Neural crest cell (in vitro differentiated cells): ENCODE data around the gene CMTR1. TPM values are rescaled to one million over a fixed set of nuclear protein-coding genes. Genes with fewer than 3 reads are reported as not detected.
A peak's percentile ranks its signal among the peaks of the same experiment; 100 is the strongest.

ENCODE experiments used
- DNase-seq: peaks from one replicate; pipeline ENCODE4 v3.0.0; 2021; ENCODE audit warnings: low read depth, mixed read lengths, low spot score
- H3K27ac Mint-ChIP-seq: one replicate; pipeline ENCODE4 v1.8.0; 2021; ENCODE audit warnings: mild to moderate bottlenecking, mixed read lengths; ENCODE audit not compliant: unreplicated experiment
- H3K27me3 Mint-ChIP-seq: 2 replicates; pipeline ENCODE4 v1.8.0; 2021; ENCODE audit warnings: low read depth, mild to moderate bottlenecking, mixed read lengths
- H3K36me3 Mint-ChIP-seq: 2 replicates; pipeline ENCODE4 v1.8.0; 2021; ENCODE audit warnings: low read depth, mild to moderate bottlenecking, mixed read lengths
- H3K4me1 Mint-ChIP-seq: 2 replicates; pipeline ENCODE4 v1.8.0; 2021; ENCODE audit warnings: mixed read lengths
- H3K4me3 Mint-ChIP-seq: one replicate; pipeline ENCODE4 v1.8.0; 2021; ENCODE audit warnings: mild to moderate bottlenecking, mixed read lengths
- H3K9me3 Mint-ChIP-seq: 2 replicates; pipeline ENCODE4 v1.8.0; 2021; ENCODE audit warnings: mixed read lengths
- CTCF ChIP-seq: fragments of 200-600 bp; sonication (generic); conservative IDR thresholded peaks from 2 replicates; pipeline ENCODE4 v1.5.0; 2021; ENCODE audit warnings: antibody characterized with exemption, mild to moderate bottlenecking
- total RNA-seq: library from RNA; stranded (reverse); gene quantifications from 2 replicates; pipeline ENCODE4 v1.2.1, GENCODE V29; 2021

The CMTR1 gene
- total RNA-seq, 1 donor from 2014 or later = 51.0 TPM

- peak; percentile 82 for TF ChIP-seq CTCF
- Mint-ChIP-seq H3K9me3 (no peaks in the 10 kb centered on the region), H3K36me3 (no peaks in the 10 kb centered on the region), H3K27ac (no peak overlapping the region), H3K4me1 (peaks cover 38% of the 10 kb centered on the region), H3K27me3 (no peaks in the 10 kb centered on the region), H3K4me3 (no peak overlapping the region)
- peak; percentile 72 for DNase-seq
Measured at GRCh38 chr6:37483917-37484785, 51.1 kb downstream of the CMTR1 start.

- TF ChIP-seq CTCF = no peak
- no peak overlapping the region for H3K4me3 Mint-ChIP-seq
- H3K27me3 Mint-ChIP-seq = no peaks in the 10 kb centered on the region
- H3K27ac Mint-ChIP-seq = no peak overlapping the region
- H3K36me3 Mint-ChIP-seq = no peaks in the 10 kb centered on the region
- no peak for DNase-seq
- H3K9me3 Mint-ChIP-seq = no peaks in the 10 kb centered on the region
- peaks cover 41% of the 10 kb centered on the region for H3K4me1 Mint-ChIP-seq
Measured at GRCh38 chr6:37484786-37485170, 51.8 kb downstream of the CMTR1 start.

- peaks cover 46% of the 10 kb centered on the region for H3K4me1 Mint-ChIP-seq
- DNase-seq = no peak
- H3K27ac Mint-ChIP-seq = no peak overlapping the region
- H3K9me3 Mint-ChIP-seq = no peaks in the 10 kb centered on the region
- H3K36me3 Mint-ChIP-seq = no peaks in the 10 kb centered on the region
- no peaks in the 10 kb centered on the region for H3K27me3 Mint-ChIP-seq
- peak; percentile 48 for TF ChIP-seq CTCF
- no peak overlapping the region for H3K4me3 Mint-ChIP-seq
Measured at GRCh38 chr6:37485291-37485702, 52.3 kb downstream of the CMTR1 start.

GRCh38 chr6:37486121-37486839 is 53.3 kb downstream of the CMTR1 start:
- H3K4me3 Mint-ChIP-seq = no peak overlapping the region
- H3K4me1 Mint-ChIP-seq = peaks cover 43% of the 10 kb centered on the region
- peak overlapping the region; percentile 6 for H3K27ac Mint-ChIP-seq
- no peak for TF ChIP-seq CTCF
- H3K9me3 Mint-ChIP-seq = no peaks in the 10 kb centered on the region
- DNase-seq = no peak
- H3K27me3 Mint-ChIP-seq = no peaks in the 10 kb centered on the region
- H3K36me3 Mint-ChIP-seq = no peaks in the 10 kb centered on the region

GRCh38 chr6:37487591-37488380 is 54.8 kb downstream of the CMTR1 start:
- TF ChIP-seq CTCF = no peak
- Mint-ChIP-seq H3K36me3 (no peaks in the 10 kb centered on the region), H3K27ac (peak overlapping the region; percentile 83), H3K27me3 (no peaks in the 10 kb centered on the region), H3K9me3 (no peaks in the 10 kb centered on the region), H3K4me3 (no peak overlapping the region), H3K4me1 (peaks cover 36% of the 10 kb centered on the region)
- no peak for DNase-seq
